GM18907 (cell line): ENCODE results near the gene ADCY7.

ENCODE experiments used
- ATAC-seq: cut with Tn5 transposase; IDR thresholded peaks from one replicate; pipeline ENCODE4 v1.9.1; 2021; ENCODE audit warnings: mild to moderate bottlenecking, moderate library complexity; ENCODE audit not compliant: unreplicated experiment

The ADCY7 gene

GRCh38 chr16:50310308-50311133 lies 44.2 kb downstream of the ADCY7 start:
- no peak for ATAC-seq

DNA sequence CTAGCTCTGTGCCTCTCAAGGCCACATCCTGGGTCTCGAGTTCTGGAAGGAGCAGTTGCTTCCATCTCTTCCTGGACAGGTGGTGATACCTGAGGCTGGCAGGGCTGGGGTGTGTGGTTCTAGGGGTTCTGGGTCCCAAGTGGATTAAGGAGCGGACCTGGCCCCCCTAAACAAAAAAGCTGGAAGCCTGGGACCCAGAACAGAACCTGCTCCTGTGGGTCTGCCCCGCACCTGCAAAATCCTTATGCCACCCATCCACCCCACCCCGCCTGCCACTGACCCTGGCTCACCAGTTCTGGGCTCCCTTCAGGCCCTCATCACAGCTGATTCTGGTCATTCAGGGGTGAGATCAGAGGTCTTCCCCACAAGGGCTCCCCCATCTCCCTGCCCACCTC lies 44.8 kb downstream of the ADCY7 start:
- no peak for ATAC-seq

DNA sequence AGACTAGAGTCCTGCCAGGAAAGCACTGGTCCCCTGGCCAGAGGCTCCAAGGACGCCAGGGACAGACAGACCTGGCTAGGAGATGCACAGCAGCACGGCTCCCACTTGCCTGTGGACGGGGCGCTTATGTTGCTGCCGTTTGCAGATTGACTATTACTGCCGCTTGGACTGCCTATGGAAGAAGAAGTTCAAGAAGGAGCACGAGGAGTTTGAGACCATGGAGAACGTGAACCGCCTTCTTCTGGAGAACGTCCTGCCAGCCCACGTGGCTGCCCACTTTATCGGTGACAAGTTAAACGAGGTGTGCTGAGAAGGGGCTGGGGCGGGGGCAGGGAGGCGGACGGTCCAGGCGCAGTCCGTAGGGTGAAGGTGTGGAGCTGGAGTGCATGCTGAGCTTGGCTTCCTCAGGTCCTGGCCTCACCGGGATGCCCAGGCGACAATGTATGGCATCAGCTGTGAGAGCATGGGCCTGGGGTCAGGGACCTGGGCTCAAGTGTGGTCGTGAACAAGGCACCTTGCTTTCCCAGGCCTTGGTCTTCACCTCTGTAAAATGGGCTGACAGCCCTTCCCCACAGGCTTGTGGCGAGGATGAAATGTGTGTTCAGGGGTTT lies 45.6 kb downstream of the ADCY7 start:
- ATAC-seq: no peak

- no peak for ATAC-seq
These were observed 47.5 kb downstream of the ADCY7 start for GRCh38 chr16:50313596-50314478.

DNA sequence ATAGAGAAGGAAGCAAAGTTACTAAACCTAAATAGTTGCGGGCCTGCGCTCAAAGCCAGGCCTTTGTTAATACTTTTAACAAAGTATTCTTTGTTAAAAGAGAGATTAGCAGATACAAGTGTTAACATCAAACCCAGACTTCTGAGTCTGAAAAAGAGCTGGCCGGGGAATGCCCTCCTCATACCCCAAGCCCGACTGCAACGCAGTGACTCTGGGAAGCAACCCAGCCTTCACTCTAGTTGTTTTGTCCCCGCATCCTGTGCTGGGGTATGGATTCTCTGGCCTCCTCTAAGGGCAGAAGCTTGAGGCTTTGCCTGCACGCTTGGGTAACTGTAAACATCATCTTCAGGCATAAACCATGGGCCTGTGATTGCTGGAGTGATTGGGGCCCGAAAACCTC lies 48.3 kb downstream of the ADCY7 start:
- ATAC-seq: no peak

GRCh38 chr16:50315346-50315997 lies 49.1 kb downstream of the ADCY7 start:
- ATAC-seq: no peak

DNA sequence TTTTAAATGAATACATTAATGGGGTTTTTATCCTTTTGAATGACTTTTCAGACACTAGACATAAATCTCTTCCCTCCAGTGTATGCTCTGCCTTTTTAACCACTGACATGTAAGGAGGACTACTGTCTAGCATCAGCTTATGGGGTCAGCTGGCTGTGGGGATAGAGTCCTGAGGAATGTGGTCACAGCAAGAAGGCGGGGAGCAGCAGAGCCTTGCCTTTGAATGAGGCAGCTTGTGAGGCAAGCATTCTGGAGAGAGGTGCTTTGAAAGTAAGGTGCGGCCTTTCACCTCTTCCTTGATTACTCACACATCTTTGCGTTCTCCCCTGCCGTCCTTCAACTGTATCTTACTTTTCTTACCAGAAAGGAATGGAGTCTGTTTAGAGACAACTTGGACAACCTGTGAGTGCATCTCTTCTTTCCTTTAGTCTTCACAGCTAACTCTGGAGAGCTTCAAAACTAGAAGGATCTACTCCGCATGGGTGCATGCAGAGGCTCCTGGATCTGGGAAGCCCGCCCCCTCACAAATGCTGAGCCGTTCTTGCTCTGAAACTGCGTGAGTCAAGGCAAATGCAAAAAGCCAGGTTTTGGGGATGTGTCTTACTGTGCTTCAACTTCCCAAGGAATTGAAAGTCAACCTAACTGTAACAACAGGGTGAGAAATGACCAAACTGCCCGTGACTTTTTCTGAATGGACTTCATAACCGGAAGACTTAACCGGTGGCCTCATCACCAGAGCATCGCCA lies 49.9 kb downstream of the ADCY7 start:
- ATAC-seq: no peak

GRCh38 chr16:50316848-50317630 lies 50.7 kb downstream of the ADCY7 start:
- ATAC-seq: no peak

DNA sequence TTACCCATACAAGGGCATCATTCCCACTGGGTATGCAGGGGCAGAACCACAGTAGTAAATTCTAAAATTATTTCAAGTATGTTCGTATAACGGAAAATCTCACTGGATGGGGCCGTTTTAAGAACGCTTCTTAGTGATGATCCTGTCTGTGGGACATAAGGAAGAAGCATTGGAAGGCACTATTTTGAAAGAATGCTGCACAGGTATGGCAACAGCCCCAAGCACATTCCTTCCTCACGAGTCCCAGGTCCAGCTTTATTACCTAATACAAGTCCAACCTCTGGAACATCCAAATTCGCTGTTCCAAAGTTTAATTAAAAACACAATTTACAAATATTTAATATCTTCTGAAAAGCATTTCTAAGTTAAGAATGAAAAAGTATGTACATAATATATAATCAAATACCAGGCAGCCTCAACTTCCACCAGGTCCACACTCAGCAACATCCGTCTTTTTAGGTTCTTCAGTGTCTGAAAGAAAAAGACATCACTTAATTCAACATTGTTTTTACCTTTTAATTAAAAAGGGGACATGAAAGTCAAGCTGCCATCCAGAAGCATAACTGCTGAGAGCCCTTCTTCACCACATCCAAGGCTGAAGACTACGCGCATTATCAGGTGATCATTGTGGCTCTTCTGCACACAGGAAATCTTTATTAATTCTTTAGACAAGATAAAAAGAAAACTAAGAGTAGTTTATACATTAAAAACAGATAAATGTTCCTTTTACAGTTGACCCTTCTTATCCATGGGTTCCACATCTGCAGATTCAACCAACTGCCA lies 52.6 kb downstream of the ADCY7 start:
- ATAC-seq: no peak

DNA sequence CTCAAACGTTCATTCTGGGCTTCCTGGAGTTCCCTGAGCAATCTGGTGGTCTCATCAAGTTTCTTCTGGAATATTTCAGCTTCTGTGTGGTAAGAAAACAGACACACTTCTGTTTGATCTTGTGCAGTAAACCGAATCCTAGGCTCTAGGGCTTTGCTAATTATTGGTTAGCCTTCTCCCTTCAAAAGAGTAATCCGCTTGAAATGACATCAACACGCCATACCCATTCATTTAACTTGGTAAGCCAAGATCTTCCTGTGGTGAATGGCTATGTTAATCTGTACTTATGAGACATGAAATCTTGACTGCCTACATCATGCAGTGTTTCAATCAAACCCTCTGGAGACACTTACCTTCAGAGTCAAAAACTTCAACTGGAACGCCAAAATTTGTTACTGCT lies 54.0 kb downstream of the ADCY7 start:
- ATAC-seq: no peak

DNA sequence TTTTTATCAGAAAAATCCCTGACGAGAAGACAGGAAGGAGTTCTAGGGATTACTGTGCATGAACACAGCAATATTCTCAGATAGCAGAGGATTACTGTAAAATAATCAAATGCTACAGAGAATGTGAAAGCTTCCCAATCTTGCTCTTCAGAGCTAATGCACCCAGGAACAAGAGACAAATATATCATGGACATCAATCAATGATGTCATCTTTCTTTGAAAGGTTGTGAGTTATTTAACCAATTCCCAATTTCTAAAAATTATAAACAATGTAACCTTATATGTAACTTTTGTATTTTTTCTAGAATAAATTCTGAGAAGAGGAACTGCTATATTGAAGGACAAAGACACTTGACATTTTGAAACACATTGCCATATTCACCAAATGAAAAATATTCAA lies 56.0 kb downstream of the ADCY7 start:
- ATAC-seq: no peak

DNA sequence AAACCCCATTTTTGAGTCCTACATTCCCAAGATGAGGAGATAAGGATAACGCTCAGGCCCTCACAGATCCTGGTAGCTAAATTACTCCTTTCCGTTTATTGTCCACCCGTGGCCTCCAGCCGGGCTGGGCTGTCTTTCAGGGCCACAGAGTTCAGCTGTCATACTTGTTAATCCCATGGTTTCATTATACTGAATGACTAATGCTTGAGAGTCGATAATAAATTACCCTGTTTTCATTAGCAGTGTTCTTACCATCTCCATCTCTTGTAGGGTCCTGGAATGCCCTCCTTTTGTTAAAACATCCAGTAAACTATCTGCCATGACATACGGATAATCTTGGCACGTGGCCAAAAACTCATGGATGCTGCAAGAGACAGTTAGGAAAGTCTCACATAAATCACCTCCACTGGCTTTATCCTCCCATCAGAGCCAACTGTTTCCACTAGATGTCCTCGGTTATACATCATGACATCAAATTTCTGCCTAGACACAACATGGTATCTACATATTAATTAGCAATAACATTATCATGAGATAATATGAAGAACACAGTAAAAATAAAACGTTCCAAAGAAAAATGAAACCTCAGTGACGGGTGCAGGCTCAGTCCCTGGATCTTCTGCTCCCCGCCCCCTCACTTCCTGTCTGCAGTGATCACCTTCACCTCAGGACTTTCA lies 57.1 kb downstream of the ADCY7 start:
- no peak for ATAC-seq

DNA sequence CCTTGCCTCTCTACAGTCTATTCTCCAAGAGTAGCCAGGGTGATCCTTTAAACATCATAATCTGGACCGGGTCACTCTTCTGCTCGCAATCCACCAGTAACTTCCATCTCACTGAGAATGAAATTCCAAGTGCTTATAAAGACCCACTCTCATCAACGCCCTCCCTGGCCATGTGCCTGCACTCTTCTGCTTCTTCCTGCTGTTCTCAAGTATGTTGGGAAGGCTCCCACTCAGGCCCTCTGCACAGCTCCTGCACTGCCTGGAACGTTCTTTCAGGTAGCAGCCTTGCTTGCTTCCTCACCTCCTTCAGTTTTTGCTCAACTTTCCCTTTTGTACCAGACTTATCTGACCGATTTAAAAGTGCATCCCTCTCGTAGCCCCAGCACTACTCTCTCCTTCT lies 58.0 kb downstream of the ADCY7 start:
- ATAC-seq: no peak

GRCh38 chr16:50326264-50326663 lies 59.9 kb downstream of the ADCY7 start:
- ATAC-seq: no peak

DNA sequence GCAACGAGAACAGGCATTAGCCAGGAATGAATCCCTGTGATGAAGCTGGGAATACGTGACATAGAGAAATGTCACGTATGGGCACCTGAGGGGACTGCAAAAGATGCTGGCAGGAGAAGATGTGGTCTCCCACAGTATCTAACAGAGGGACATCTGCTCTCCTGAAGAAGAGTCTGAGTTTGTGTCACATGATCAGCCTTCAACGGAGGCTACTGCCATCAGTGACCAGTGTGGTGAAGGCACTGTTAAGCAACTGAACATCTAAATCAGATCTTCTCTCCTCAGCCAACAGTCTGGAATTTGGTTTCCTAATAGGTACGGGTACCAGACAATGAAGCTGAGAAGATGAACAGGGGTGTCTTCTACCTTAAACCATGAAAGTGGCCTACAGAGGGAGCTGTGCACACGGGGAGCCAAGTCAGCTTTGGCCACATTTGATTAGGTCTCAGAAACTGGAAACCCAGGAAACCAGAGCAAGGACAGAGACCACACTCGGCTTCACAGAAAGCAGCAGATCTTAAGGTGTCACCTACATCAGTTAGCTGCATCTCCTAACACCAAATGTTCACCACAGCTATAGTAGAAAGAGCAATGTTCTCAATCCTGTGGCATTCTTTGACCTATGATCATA lies 60.6 kb downstream of the ADCY7 start:
- ATAC-seq: peak; percentile 62

- no peak for ATAC-seq
These were observed 63.3 kb downstream of the ADCY7 start for GRCh38 chr16:50329446-50330189.

DNA sequence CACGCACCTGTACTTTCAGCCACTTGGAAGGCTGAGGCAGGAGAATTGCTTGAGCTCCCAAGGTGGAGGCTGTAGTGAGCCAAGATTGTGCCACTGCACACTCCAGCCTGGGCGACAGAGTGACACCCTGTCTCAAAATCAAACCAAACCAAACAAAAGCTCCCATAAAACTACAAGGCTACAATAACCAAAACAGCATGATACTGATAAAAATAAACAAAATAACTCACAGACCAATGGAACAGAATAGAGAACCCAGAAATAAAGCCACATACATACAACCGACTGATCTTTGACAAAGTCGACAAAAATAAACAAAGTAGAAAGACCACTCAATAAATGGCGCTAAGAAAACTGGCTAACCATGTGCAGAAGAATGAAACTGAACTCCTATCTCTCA lies 65.2 kb downstream of the ADCY7 start:
- ATAC-seq: no peak
